ENCODE measurements around the gene GLCE. TPM values are rescaled to one million over a fixed set of nuclear protein-coding genes. Genes with fewer than 3 reads are reported as not detected.

Gene GLCE
- total and polyA plus RNA-seq, 9 of the 15 experiments (the other 6 are each of a cell fraction or from before 2014, with no cell fraction given): 4.6 to 12.3 (median 10.6) TPM

GRCh38 chr15:69119001-69119400 lies 41.4 kb upstream of the GLCE start:
- BruUV-seq (replicated peaks): no TSS peak
- DNase-seq (ENCODE audit: extremely low read depth in 1 of 4, low spot score in 3 of 4) (no peak), ATAC-seq (no peak), FAIRE-seq (no peak)
- in situ Hi-C loops (cut with MboI) (no loop called here), intact Hi-C loops (cut with micrococcal nuclease) (no loop called here)
- H3K27ac ChIP-seq (ENCODE audit: extremely low read depth, low read depth, low read length): no peak overlapping the region
- H3K4me3 ChIP-seq: no peak overlapping the region
- no peak overlapping the region for H2AFZ ChIP-seq (ENCODE audit: low read depth, low read length)
- POLR2A ChIA-PET: interaction anchor here (0.7 kb wide), 1 partner anchor 86 kb away, joined by 4 read pairs; no protein-coding TSS in a partner anchor
- 0% methylated on average over 2 of the region's 2 CpGs for WGBS (ENCODE audit: insufficient coverage, low coverage, missing lambda C conversion rate)
- H3K27me3 ChIP-seq (ENCODE audit: control insufficient read depth in 2 of 2, insufficient read depth in 2 of 2, low read length in 2 of 2): peaks cover 21 to 34% of the 10 kb centered on the region in 2 experiments
- H3K36me3 ChIP-seq (ENCODE audit: control insufficient read depth, insufficient read depth, low read length): no peaks in the 10 kb centered on the region
- peaks cover 2 to 19% of the 10 kb centered on the region in 2 experiments; a peak in 3 of 5 replicates for H3K4me1 ChIP-seq (replicated peaks in 1 of 2; ENCODE audit: control insufficient read depth in 2 of 2, insufficient read depth in 2 of 2, low read length in 2 of 2)
- H3K9me1 ChIP-seq (ENCODE audit: control insufficient read depth, insufficient read depth, low read length): no peaks in the 10 kb centered on the region
- H3K4me2 ChIP-seq (ENCODE audit: insufficient read depth, low read length): no peak overlapping the region
- H3K79me2 ChIP-seq (ENCODE audit: control insufficient read depth, insufficient read depth, low read length): no peaks in the 10 kb centered on the region
- peaks cover 3% of the 10 kb centered on the region; the same call in 1 of the 2 replicates for H4K20me1 ChIP-seq (replicated peaks; ENCODE audit: control insufficient read depth, insufficient read depth, low read length)
- no peak overlapping the region for H3K9ac ChIP-seq (ENCODE audit: insufficient read depth in 1 of 2, low read depth in 2 of 2, low read length in 2 of 2)
- CTCF ChIA-PET (ENCODE audit: low intra/inter-chr PET ratio): no interaction called here
- H3K9me3 ChIP-seq (replicated peaks; ENCODE audit: control insufficient read depth, insufficient read depth, low read depth, low read length): no peaks in the 10 kb centered on the region
- TF ChIP-seq, protein P1, sequence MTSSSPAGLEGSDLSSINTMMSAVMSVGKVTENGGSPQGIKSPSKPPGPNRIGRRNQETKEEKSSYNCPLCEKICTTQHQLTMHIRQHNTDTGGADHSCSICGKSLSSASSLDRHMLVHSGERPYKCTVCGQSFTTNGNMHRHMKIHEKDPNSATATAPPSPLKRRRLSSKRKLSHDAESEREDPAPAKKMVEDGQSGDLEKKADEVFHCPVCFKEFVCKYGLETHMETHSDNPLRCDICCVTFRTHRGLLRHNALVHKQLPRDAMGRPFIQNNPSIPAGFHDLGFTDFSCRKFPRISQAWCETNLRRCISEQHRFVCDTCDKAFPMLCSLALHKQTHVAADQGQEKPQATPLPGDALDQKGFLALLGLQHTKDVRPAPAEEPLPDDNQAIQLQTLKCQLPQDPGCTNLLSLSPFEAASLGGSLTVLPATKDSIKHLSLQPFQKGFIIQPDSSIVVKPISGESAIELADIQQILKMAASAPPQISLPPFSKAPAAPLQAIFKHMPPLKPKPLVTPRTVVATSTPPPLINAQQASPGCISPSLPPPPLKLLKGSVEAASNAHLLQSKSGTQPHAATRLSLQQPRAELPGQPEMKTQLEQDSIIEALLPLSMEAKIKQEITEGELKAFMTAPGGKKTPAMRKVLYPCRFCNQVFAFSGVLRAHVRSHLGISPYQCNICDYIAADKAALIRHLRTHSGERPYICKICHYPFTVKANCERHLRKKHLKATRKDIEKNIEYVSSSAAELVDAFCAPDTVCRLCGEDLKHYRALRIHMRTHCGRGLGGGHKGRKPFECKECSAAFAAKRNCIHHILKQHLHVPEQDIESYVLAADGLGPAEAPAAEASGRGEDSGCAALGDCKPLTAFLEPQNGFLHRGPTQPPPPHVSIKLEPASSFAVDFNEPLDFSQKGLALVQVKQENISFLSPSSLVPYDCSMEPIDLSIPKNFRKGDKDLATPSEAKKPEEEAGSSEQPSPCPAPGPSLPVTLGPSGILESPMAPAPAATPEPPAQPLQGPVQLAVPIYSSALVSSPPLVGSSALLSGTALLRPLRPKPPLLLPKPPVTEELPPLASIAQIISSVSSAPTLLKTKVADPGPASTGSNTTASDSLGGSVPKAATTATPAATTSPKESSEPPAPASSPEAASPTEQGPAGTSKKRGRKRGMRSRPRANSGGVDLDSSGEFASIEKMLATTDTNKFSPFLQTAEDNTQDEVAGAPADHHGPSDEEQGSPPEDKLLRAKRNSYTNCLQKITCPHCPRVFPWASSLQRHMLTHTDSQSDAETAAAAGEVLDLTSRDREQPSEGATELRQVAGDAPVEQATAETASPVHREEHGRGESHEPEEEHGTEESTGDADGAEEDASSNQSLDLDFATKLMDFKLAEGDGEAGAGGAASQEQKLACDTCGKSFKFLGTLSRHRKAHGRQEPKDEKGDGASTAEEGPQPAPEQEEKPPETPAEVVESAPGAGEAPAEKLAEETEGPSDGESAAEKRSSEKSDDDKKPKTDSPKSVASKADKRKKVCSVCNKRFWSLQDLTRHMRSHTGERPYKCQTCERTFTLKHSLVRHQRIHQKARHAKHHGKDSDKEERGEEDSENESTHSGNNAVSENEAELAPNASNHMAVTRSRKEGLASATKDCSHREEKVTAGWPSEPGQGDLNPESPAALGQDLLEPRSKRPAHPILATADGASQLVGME (CRISPR knock-in tag; IDR thresholded peaks at IDR 0.05): no peak
- no peak for TF ChIP-seq IRF2 (CRISPR knock-in tag; IDR thresholded peaks at IDR 0.05)
- TF ChIP-seq, protein P2, sequence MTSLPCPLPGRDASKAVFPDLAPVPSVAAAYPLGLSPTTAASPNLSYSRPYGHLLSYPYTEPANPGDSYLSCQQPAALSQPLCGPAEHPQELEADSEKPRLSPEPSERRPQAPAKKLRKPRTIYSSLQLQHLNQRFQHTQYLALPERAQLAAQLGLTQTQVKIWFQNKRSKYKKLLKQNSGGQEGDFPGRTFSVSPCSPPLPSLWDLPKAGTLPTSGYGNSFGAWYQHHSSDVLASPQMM (CRISPR knock-in tag; IDR thresholded peaks at IDR 0.05): no peak
- no peak for TF ChIP-seq DIDO1 (tag; IDR thresholded peaks at IDR 0.05; ENCODE audit: low read depth)
- TF ChIP-seq HIVEP1 (CRISPR knock-in tag; IDR thresholded peaks at IDR 0.05): no peak
- TF ChIP-seq HNRNPUL1 (IDR thresholded peaks at IDR 0.05; ENCODE audit: low read length): no peak
- no peak for TF ChIP-seq FOXA1 (IDR thresholded peaks at IDR 0.05; ENCODE audit: borderline replicate concordance)
- no peak for TF ChIP-seq KDM4B (IDR thresholded peaks at IDR 0.05; ENCODE audit: borderline replicate concordance in 2 of 2, low read depth in 1 of 2)
- TF ChIP-seq RBM39 (optimal IDR thresholded peaks at IDR 0.05; ENCODE audit: low read depth, low read length): no peak
- no peak for TF ChIP-seq E2F5 (CRISPR knock-in tag; IDR thresholded peaks at IDR 0.05)
- TF ChIP-seq HDAC2 (IDR thresholded peaks at IDR 0.05): no peak
- TF ChIP-seq PRMT5 (CRISPR knock-in tag; IDR thresholded peaks at IDR 0.05): no peak
- no peak for TF ChIP-seq ZNF140 (CRISPR knock-in tag; IDR thresholded peaks at IDR 0.05)
- TF ChIP-seq, protein P3, sequence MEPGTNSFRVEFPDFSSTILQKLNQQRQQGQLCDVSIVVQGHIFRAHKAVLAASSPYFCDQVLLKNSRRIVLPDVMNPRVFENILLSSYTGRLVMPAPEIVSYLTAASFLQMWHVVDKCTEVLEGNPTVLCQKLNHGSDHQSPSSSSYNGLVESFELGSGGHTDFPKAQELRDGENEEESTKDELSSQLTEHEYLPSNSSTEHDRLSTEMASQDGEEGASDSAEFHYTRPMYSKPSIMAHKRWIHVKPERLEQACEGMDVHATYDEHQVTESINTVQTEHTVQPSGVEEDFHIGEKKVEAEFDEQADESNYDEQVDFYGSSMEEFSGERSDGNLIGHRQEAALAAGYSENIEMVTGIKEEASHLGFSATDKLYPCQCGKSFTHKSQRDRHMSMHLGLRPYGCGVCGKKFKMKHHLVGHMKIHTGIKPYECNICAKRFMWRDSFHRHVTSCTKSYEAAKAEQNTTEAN (CRISPR knock-in tag; IDR thresholded peaks at IDR 0.05): no peak
- no peak for TF ChIP-seq ZNF174 (CRISPR knock-in tag; IDR thresholded peaks at IDR 0.05)
